Stimulated activated CD8-positive, alpha-beta memory T cell treated with anti-CD3 and anti-CD28 coated beads, Interleukin-4, amount 100 ng/mL, for 4 hours (primary cell): ENCODE data around the gene RNF4.
"Not testable (repeated sequence)": the region's sequence is repeated elsewhere in the genome, so short reads cannot be mapped to it uniquely, and the experiment has no call there.

ENCODE experiments used
- DNase-seq, 2 donors: peaks; one replicate each; pipeline ENCODE4 v3.0.0-alpha.2; 2020; ENCODE audit warnings: low read depth in 2 of 2, low spot score in 1 of 2

The RNF4 gene

DNA sequence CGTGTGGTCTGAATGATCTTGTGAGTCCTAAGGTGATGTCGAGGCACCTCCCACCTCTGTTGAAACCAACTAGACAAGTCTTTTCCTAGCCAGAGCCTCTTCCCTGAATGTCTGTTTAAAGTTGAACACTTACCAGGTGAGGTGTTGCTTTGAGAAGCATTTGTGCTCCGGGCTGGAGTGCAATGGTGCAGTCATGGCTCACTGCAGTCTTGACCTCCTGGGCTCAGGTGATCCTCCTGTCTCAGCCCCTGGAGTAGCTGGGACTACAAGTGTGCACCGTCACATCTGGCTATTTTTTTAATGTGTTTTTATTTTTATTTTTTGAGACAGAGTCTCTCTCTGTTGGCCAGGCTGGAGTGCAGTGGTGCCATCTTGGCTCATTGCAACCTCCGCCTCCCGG lies 18.1 kb downstream of the RNF4 start:
- no peak for DNase-seq

DNA sequence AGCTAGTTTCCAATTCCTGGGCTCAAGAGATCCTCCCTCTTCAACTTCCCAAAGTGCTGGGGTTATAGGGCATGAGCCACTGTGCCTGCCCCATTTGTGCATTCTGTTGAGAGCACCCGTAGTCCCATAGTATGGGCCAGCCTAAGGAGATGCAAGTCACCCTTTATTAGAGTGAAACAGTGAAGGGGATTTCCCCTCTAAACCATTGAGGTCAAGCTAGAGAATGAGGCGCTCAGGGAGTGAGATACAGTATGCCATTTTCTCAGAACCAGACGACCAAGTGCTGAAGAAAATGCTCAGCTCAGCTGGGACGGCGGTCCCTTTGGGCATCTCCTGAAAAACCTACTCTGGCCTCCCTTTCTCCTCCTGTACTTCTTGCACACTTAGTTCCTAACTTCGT lies 18.7 kb downstream of the RNF4 start:
- no peak for DNase-seq

DNA sequence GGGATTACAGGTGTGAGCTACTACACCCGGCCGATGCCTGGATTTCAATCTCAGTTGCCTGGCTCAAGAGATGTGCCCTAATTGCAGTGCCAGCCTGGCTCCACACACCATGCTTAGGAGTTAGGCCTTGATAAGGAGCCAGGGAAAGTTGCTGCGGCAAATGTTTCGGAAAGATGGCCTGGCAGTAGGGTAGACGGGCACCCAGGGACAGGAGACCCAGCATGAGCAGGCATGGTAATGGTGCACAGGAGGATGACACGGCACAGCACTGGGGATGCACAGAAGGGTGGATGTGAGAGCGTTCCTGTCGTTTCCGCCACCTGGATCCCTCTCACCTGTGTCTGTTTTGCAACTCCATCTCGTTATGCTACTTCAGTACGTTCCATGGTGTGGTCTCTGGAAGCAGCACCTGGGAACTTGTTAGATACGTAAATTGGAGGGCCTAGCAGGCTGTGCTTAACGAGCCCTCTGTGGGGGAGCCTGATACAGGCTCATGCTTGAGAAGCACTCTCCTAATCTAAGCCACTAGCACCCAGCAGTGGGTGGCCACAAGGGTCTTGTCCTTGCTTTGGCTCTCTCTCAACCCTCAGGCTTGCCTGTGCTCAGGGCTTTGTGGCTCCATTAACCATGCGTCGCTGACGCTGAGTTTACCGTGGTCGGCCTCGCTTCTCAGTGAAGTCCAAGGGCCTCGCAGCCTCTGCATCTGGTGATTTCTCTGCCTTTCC lies 20.3 kb downstream of the RNF4 start:
- no peak for DNase-seq

DNA sequence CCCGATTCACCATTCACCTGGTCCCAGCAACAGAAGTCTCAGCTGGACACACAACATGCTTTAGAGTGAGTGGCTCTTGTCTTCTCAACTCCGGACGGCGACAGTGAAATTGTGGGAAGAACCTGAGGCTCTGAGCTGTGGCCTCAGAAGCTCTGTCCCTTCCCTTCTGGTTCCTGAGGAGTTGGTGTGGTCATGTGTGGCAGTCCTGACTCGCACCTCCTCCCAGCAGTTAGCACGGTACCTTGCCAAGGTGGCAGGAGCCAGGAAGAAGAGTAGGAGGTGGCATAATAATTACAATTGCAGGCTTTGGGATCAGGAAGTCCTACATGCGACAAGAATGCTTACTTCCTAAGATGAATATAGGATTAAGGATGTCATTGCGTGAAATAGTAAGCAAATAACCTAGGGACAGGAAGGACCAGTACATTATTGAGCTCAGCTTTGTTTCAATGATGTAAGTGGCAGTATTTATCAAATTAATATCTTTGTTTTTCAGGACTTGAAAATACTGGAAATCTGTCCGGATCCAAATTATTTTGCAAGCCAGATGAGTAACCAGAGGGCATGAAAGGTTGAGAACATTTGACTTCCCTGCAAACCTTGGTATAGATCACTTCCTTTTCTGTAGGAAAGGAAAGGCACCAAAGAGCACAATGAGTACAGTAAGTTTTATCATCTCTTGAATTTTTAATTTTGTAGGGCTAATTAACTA lies 21.1 kb downstream of the RNF4 start:
- DNase-seq: no peak

DNA sequence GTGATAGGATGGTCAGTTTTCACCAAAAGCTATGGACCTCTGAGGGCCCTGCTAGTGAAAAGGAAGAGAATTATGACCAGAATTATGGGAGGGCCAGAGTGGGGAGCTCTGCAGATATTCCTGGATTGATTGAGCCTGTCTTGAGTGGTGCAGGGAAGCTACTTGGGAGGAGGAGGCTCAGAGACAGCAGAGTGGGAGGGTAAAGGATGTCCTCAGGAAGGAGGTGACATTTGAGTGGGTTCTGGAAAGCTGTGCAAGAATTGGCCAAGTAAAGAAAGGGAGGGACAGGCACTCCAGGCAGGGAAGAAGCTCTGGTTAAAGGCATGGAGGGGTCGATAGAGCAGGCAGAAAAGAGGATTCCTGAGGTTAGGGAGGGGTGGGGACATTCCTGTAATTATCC lies 24.1 kb downstream of the RNF4 start:
- no peak for DNase-seq

DNA sequence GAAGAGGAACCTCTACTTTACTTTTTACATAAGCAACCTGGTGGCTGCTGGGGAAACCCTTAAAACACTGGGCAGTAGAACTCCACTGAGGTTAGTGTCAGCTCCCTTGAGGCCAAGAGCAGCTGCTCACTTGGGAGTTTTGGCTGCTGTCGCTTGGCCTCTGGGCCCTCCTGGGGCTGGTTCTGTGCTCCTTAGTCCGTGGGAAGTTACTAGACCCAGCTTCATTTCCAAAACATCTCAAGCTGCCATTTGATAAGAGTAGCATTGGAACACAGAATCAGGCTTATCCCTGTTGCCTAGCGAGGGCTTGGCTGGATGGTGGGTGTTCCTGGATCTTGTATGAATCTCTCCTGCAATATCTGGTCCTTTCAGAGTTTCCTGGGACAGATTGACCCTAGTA lies 26.1 kb downstream of the RNF4 start:
- DNase-seq: no peak

DNA sequence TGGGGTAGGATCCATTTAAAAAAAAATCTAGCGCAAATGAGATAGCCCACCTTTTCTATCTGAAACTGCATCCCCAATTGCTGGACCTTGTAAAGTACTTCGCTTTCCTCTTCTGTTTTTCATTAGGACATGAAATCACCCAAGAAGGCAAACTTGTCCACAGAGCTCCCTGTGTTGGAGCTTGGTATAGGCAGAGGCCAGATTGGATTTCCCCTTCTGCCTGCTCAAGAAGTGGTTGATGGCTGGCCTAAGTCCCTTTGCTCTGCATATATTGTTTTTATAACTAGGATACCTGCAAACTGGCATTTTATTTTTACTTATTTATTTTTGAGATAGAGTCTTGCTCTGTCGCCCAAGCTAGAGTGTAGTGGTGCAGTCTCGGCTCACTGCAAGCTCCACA lies 28.4 kb downstream of the RNF4 start:
- DNase-seq: no peak

DNA sequence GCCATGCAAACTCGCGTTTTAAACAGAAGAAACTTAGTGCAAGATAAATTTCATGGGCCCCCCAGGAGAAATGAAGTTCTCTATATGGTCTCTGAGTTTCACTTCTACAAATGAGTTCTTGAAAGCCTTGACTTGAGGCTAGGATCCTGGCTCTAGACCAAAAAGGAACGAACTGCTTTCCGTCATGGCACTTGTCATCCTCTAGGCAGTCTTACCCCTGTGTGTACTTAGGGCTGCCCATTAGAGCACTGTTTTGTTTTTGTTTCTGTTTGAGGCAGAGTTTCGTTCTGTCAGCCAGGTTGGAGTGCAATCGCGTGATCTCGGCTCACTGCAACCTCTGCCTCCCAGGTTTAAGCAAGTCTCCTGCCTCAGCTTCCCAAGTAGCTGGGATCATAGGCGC lies 29.0 kb downstream of the RNF4 start:
- DNase-seq: no peak

DNA sequence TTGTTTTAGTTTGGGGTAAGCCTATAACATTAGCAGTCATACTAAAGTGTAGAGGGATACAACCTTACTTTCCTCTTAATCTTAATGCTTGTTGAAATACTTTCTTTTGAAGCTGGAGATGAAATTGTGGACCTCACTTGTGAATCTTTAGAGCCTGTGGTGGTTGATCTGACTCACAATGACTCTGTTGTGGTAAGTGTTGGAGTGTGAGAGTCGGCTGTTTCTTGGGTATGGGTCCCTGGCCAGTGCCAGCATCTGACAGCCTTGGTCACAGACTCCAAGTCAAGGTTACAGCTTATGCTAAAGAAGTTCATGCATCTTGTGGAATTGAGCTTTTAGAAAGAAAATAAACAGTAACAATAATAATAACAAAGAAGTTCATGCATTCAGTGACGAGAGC lies 31.6 kb downstream of the RNF4 start:
- no peak for DNase-seq

DNA sequence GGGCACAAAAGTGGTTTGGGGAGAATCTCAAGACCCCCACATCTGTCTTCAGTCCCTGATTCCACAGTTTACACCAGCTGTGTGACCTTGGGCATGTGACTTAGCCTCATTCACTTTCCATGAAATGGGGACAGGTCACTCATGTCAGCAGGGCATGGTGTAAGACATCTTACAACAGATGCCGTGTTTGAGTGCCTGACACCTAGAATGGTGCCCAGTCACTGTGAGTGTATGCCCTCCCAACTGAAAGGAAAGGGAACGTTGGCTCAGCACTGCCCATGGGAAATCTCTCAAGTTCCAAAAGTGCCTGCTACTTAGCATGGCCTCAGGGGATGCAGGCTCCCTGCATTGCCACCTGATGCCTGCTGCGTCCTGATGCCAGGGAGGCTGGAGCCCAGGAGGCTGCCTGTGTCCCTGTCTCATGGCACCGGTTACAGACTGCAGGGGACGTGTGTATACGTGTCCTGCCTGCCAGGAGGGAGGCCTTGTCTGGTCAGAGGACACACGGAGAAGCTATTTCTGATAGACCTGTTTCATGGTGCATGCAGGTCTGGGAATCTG lies 32.2 kb downstream of the RNF4 start:
- DNase-seq: no peak

DNA sequence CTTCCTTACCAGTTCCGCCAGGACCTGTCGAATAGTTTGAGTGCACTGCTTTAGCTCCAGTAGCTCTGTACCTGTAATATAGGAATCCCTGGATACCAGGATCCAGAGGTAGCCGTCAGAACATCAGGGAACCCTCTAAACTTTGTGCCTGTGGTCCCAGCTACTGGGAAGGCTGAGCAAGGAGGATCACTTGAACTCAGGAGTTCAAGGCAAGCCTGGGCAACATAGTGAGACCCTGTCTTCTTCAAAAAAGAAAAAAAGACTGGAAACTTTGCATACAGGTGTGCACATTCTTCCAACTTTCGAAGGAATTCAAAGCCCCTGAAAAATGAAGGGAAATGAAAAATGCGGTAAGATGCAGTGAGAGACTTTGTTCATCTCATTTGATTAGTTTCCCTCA lies 34.9 kb downstream of the RNF4 start:
- DNase-seq: no peak

DNA sequence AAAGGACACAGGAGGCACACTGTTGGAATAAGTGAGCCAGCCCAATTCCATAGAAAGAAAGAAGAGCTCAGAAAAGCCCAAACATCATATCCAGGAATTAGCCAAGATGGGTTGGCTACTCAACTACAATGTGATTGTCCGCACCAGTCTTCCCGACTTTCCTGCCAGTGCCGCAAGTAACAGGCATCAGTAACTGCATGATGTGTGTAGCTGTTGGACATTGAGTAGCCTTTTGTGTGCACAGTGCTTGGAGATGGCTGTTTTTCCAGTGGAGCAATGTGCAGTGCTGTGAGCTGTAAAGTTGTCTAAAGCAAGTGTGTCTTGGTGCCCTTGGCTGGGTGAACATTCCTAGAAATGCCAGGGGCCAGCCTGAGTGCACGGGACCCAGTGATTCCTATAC lies 38.4 kb downstream of the RNF4 start:
- DNase-seq: no peak

DNA sequence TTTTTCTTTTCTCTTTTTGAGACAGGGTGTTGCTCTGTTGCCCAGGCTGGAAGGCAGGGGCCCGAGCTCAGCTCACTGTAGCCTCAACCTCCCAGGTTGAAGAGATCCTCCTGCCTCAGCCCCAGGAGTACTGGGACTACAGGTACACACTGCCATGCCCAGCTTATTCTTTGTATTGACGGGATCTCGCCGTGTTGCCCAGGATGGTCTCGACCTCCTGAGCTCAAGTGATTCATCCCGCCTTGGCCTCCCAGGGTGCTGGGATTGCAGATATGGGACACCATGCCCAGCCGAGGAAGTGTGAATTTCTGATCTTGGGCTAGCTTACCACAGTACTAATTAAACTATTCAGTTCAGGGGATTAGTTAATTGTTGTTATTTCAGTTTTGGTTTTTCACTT lies 38.9 kb downstream of the RNF4 start:
- no peak for DNase-seq

DNA sequence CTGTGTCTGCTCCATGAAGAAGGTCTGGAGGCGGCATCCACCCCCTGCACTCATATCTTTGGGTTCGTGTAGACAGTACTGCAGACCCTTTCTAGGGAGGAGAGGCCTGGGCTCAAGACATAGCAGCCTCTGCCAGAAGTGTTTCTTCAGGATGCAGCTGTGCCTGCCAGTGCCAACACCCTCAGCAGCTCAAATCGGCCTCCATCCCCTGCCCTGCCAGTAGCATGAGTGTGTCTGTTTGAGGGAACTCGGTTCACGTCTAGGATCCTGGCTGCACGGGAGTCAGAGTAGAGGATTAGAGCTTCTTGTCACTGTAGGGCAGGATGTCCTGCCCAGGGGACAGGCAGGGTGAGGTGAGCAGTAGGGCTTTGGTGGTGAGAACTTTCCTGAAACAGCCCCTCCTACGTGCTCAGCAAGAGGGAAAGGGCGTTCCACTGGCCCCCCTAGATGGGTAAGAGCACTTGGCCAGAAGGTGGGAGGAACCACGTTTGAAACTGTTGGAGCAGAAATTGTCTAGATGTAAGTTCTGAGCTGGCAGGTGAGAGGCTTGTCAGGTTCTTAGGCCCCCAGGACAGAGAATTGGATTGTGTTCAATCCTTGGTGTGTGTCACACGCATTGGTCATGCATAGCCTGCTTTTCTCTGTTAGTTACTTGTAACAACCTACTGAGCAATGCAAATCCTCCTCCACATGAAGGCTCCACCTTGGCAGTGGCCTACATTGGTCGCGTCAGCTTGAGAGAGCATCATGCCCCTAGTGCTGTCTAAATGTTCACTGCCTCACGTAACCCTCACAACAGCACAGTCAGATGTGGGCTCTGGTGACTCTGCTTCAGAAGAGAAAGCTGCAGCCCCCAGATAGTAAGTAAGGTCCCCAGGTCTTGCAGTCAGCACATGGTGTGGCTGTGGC lies 41.7 kb downstream of the RNF4 start:
- no peak for DNase-seq

DNA sequence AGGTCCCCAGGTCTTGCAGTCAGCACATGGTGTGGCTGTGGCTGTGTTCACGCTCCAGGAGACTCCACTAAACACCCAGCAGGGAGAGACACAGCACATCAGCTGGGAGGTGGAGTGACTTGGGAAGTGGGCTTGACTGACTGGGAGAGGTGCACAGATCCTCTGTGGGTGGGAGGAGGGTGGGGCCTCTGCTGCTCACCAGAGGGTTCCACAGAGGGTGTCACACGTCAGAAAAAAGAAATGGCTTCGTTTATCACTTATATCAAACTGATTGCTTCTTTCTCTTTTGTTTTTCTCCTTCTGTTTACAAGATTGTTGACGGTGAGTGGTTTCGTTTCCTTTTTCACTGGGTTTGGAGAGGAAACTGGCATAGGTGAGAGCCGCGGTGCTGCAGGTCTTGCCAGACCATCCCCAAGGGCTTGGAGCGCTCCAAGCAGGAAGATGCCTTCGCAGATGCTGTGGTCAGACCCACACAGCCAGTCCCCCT lies 42.8 kb downstream of the RNF4 start:
- DNase-seq: no peak

DNA sequence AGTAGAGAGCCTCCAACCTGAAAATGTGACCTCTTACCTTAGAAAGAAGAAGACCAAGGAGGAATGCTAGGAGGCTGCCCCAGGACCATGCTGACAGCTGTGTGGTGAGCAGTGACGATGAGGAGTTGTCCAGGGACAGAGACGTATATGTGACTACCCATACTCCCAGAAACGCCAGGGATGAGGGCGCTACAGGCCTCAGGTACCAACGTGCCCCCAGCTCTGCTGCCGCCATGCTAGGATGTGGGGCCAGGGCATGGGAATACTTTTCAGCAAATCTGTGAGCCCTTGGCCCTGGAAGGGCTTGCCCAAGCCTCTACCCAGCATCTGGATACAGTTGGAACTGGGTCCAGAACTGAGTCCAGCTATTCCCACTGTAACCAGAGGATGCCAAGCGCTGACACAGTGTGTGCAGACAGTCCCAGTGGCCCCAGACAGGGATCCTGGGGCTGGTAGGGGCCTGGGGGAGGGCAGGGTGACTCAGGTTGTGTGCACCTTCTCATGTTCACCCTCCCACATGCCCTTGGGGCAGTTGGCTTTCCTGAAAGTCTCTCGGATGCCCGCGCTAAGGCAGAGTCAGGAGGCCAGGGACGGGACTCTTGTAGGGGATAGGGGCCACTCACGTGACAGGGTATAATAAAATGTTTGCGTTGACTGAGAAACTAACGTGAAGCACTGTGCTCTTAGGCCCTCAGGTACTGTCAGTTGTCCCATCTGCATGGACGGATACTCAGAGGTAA lies 43.7 kb downstream of the RNF4 start:
- DNase-seq: no peak

DNA sequence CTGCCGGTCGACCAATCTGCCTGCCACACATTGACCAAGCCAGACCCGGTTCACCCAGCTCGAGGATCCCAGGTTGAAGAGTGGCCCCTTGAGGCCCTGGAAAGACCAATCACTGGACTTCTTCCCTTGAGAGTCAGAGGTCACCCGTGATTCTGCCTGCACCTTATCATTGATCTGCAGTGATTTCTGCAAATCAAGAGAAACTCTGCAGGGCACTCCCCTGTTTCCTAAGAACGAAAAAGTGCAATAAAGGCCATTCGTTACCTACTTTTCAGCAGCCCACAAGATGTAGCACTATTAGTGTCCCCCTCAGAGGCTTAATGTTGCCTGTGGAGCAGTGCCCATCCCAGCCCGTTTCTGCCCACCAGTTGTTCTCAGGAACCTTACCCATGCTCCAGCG lies 45.3 kb downstream of the RNF4 start:
- not testable (repeated sequence) for DNase-seq

DNA sequence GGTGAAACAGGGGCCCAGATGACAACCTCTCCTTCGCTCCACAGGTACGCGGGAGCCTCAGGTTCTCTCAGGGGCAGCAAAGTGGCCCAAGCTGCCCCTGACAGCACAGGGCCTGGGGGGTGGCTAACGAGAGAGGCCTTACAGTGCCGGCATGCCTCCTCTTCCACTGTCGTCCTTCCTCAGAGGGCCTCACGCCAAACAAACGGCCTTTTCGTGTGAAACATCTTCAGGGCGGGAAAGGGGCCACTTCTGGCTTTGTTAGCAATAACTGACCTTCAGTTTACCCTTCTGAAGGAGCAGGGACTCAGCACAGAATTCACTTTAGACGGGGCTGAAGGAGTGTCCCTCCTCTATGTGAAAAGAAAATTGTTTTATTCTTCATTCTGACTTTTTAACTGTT lies 46.0 kb downstream of the RNF4 start:
- DNase-seq: not testable (repeated sequence)

DNA sequence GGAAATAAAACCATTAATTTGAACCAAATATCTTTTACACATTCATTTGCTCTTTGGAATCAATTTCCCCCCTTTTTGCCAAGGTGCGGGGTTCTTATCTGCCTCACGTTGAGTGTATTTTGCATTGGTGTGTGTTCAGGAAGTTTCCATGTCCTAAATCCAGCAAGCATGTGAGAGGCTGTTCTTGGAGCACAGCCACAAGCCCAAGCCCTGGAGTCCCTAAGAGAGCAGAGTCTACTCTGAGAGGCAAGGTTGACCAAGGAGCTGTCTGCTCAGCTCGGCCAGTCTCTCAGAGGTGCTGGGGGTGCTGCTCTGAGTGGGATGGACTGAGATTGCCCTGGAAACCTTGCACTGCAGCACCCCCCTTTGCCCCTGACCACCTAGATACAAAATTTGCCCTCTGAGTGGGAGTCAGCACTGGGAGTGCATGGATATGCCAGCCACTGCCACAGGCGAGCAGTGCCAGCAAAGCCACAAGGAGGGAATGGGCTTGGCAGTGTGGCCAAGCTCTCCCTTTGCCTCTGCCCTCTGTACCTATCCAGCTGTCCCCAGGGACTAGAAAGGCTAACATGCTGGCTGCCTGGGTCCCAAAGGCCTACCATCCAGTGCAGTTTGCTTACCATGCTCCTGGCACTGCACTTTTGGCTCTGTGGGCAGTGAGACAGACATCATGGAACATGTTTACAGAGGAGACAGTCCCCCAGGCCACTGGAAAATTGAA lies 47.1 kb downstream of the RNF4 start:
- DNase-seq: no peak

DNA sequence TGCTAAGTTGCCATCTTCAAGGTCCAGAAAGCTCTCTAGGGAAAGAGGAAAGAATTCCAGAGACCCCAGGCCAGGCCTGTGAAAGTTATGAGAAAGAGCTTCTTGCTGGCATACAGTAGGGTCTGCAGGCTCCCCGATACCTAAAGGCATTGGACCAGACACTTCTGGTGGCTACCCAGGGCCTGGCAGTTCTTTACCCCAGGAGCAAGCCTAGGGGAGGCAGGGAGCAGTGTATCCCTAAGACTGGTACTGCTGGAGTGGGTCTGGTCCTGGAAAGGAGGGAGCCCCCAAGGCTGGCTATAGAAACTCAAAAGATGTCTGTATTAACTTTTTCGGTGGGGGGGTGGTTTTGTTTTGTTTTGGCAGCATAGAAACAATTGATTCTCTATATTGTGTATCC lies 47.7 kb downstream of the RNF4 start:
- no peak for DNase-seq
